ENCODE data around the gene TECPR1.

TECPR1 gene, protein sequence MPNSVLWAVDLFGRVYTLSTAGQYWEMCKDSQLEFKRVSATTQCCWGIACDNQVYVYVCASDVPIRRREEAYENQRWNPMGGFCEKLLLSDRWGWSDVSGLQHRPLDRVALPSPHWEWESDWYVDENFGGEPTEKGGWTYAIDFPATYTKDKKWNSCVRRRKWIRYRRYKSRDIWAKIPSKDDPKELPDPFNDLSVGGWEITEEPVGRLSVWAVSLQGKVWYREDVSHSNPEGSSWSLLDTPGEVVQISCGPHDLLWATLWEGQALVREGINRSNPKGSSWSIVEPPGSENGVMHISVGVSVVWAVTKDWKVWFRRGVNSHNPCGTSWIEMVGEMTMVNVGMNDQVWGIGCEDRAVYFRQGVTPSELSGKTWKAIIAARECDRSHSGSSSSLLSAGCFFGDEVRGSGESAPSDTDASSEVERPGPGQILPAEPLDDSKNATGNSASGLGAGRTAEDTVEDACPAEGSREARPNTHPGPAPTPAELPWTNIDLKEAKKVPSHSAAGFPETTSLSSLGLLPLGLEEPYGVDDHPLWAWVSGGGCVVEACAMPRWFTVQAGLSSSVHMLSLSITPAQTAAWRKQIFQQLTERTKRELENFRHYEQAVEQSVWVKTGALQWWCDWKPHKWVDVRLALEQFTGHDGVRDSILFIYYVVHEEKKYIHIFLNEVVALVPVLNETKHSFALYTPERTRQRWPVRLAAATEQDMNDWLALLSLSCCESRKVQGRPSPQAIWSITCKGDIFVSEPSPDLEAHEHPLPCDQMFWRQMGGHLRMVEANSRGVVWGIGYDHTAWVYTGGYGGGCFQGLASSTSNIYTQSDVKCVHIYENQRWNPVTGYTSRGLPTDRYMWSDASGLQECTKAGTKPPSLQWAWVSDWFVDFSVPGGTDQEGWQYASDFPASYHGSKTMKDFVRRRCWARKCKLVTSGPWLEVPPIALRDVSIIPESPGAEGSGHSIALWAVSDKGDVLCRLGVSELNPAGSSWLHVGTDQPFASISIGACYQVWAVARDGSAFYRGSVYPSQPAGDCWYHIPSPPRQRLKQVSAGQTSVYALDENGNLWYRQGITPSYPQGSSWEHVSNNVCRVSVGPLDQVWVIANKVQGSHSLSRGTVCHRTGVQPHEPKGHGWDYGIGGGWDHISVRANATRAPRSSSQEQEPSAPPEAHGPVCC

DNA sequence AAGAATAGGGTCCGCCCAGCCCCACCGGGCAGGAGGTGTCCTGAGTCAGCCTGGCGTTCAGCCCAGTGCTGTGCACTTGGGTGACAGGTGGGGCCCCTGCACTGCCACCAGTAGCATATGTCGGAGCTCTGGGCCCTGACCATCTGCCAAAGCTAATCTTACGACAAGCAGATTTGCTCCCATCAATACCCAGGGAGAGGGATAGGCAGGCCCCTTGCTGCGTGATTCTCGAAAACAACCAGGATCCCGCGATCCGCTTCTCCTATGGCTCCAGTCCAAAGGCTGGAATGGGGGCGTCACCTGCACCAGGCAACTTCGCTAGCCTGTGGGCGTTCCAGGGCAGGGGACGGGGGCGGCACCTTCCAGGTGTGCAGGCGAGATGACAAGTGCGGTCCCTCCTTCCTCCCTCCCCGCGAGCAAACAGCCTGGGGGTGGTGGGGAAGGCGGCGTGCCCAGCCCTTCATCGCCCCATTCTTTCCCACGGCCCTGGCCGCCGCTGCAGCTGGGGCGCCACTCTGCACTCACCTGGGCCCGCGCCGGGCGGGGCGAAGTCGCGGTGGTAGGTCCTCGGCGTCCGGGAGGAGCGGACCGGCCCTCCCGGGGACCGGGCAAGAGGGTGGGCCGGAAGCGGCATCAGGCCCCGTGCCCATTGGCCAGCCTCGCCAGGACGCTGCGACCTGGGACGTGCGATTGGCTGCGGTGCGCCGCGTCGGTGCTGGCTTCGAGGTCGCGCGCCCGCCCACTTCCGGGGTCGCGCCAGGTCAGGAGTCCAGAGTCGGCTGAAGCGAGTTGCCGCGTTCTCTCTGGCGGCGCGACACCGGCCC lies at the start of gene TECPR1:
TECPR1 (minus strand) TSS at position 632 of the 824 bp plus-strand sequence. CDS start 6,086 bp downstream, outside the sequence.
- peak; percentile 89 for DNase-seq

DNA sequence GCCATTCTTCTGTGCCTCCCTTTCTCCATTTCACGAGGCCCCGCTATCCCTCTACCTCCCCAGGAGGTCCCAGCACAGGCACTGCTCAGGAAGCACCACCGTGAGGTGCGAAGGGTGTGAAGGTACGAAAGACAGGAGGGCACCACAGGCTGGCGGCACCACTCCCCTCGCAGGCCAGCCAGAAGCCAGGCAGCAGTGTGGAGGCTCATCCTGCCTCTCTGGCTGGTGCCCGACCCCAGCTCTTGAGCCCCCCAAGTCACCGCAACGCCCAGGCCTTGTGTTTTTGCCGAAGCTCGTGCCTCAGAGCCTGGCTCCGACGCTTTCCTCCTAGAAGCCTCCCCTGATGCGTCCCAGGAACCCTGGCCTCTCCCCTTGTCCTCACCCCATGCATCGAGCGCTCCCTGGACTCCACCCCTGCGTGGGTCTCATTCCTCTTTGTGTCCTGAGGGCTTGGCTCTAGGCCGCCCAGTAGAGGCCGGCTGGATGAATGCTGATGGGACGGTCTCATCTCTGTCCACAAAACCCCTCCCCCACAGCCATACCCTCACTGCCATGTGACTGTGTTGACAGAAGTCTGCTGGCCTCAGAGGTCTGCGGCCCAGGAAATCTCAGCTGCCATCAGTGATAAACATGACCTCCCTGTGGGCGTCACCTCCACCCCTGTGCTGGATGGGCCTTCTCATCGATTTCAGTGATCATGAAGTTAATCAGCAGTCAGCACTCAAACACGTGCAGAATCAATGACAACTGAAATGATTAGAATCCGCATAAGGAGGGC lies 48.8 kb upstream of the TECPR1 start:
- no peak for DNase-seq

DNA sequence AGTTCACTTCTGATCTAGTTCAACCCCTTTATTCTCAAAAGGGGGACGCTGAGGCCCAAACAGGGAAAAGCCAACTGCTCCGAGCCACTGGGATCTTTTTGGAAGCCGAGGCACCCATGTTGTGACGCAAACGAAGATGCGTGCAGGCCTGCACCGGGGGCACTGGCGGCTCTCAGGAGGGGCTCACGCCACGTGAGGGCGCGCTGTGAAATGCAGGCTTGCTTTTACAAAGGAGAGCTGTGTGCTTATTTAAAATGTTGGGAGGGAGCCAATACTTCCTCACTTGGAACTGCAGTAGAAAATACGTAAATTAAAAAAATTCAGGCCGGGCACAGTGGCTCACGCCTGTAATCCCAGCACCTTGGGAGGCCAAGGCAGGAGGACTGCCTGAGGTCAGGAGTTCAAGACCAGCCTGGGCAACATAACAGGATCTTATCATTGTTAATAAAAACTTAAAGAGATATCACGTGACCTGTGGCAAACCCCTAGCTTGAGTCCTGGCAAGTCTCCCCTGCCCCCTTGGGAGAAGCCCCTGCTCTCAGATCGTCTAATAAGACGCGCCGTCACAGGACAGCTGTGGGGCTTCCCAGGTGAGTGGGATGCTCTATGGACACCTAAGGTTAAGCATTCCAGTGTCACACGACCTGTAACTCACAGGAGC lies 45.7 kb upstream of the TECPR1 start:
- no peak for DNase-seq

DNA sequence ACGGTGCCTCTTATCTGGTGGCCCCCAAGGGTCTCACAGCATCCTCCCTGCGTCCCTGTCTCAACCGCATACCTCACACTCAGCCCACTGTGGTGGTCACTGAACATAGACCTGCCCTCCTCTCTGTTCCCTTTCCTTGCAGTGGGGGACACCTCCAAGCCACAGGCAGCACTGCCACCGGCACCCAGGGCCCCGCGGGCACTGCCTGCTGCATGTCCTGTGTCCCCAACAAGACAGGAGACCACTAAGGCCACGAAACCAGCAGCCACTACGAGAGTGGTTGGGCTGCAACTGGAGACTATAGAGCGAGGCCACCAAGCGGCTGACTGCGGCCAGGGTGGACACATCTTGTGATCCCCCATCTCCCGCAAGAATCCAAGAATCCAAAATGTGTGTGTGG lies 44.8 kb upstream of the TECPR1 start:
- DNase-seq = no peak

DNA sequence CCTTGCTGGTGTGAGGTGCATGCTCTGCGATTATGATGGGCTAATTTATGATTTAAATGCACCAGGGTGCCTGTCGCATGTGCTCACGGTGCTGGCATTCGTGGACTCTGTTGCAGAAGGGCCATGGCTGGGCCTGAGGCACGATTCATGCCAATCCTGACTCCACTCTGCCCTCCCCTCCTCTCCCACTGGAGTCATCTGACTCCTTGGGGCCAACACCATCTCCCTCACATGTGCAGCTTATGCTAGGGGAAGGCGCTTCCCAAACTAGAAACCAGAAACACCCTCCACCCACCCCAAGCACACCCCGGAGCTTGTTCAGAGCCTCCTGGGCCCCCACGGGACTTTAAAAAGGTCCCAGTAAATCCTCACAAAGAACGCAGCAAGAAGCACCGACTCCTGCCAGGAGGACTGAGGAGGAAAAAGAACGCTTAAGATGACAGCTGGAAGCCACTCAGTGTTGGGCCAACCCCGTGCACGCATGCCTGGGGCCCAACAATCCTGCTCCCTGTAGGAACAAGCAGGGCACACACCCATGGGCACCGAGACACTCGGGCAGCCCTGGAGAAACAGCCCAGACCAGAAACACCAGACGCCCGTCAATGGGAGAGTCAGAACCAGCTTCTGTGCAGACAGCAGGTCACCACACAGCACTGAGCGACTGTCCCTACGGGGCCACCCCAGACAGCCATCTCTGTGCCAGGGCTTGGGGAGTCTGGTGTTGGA lies 43.6 kb upstream of the TECPR1 start:
- no peak for DNase-seq

DNA sequence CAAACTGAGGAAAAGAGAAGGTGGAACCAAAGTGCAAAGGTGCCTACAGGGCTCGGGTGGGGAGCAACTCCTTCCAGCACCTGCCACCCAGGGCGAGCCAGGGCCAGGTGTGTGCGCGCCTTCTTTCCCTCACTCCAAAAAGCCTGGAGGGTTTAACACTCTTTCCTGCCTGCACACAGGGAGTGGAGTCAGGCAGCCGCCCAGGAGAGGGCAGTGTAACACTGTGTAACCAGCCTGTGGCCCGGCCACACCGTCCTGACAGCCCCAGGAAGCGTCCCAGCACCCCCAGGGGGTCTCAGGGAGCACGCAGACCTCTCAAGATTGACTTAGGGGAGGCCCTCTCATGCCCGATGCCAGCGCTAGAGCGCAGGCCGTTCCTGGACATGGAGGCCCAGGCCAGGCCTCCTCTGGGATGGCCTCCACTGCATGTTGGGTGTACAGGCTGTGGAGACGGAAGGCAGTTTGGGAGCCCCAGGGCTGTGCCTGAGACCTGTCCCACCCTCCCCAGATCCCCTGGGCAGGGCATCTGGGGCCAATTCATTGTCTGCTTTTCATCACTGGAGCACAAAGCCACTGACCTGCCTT lies 42.9 kb upstream of the TECPR1 start:
- no peak for DNase-seq

DNA sequence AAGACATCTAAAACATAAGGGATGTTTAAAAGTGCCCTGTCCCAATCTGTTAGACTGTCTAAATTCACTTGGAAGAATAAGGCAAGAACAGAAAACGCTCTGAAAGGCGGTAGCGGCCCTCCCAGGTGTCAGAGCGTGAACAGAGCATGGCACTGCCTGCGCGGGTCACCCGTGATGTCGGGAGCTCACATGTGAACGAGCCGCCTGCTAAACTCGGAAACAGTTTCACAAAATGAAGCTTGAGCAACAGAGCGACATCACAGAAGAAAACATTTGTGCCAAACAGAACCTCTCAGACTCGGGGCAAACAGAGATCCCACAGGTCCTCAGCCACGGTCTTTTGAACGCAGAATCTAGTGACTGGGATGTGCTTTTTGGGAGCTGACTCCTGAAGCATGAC lies 42.3 kb upstream of the TECPR1 start:
- DNase-seq = no peak

DNA sequence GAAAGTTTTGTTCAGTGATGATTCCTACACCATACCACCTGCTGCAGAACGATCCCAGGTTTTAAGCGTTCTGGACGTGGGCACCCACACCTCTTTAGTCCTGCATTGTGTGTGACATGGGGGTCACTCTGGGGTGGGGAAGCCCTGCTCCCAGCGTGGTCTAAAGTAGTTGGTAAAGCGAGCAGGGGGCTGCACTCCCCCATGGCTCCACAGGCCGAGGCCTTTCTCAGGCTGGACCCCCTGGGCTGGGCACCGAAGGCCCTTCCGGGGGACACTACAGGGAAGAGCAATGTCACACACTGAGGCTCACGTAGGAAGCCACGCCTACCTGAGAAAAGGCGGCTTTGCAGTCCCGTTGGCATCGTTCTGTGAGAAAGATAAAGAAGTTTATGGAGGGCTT lies 41.7 kb upstream of the TECPR1 start:
- DNase-seq = no peak

DNA sequence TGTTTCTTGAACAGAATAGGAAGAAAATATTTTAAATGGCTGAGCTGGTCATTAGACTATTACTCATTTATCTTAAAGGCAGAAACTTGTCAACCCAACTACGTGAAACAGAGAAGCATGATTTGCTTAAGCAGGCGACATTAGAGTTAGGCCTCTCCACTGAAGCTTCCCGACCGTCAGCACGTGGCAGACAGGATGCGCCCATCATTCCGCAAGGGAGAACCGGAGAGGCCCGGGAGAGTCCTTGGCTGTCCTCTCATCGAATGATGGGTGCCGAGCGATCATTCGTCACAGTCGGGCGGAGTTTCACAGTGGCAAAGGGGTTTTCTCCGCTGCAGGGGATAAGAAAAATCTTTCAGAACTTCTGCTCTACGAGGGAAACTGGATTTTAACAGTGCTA lies 41.2 kb upstream of the TECPR1 start:
- DNase-seq = no peak

DNA sequence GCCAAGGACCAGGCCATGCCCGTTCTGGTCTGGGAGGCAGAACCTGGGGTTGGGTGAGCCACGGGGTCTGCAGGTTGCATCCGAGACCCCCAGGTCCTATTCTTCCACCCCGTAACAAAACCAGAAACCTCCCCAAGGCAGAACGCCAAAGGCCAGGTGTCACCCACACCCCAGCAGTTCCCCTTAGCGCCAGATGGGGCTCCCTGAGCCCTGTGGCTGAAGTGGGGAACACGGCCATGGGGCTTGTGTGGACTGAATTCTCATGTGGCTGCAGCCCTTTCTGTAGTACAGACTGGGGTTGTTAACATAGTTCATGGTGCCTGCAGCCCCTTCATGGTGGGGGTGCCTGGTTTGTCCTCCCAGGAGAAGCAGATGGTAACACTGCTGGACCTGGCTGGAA lies 39.7 kb upstream of the TECPR1 start:
- no peak for DNase-seq

DNA sequence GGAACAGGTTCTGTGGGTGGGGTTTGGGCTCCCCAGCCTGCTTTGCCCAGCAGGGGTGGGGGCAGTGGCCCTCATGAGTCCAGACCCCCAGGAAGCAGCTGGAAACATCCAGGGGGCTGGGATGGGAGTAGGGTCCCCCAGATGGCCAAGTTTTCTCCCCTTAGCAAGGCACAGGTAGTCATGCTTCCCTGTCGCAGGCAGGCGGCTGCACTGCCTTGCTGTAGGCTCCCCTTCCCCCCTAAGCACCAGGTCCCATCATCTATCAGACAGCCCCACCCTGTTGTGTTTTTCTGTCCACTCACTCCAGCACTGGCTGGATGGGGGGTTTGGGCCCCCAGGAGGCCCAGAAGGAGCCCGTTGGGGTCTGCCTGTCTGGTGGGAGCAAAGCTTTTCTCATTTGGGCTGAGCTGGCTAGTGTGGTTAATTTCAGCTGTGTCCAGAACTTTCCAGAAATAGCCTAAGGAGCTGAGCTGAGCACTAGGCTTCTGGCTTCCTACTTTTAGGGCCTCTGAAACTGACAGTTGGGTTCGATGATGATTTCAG lies 37.4 kb upstream of the TECPR1 start:
- DNase-seq = no peak

DNA sequence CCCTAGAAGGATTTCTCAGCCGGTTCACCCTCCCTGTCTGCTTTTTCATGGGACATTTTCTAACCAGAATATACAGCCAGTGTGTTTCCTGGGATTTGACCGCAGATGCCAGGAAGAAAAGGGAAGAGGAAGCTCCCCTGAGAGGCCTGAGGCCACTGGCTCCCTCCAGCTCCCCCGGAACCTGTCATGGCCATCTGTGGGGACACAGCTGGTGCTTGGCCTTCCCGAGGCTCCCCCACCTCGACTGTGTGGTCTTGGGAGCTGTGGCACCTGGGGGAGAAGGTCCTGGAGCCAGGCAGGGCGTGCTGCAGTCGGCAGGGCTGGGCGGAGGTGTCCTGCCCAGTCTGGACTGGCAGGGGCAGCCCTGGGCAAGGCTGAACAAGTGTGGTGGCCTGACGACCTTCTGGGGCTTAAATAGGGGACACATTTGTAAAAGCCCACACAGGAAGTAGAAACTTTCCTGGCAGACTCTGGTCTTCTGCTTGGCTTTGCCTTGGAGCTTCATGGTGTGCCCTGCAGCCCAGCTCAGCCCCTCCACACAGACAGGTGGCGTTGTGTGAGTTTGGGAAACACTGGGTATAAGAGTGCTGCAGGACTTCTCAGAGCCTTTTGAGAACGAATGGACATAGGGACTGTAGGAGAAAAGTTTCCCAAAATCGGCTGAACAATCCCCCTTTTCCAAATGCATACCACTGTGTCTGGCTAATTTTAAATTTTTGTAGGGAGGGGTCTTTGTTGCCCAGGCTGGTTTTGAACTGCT lies 36.2 kb upstream of the TECPR1 start:
- DNase-seq = no peak

DNA sequence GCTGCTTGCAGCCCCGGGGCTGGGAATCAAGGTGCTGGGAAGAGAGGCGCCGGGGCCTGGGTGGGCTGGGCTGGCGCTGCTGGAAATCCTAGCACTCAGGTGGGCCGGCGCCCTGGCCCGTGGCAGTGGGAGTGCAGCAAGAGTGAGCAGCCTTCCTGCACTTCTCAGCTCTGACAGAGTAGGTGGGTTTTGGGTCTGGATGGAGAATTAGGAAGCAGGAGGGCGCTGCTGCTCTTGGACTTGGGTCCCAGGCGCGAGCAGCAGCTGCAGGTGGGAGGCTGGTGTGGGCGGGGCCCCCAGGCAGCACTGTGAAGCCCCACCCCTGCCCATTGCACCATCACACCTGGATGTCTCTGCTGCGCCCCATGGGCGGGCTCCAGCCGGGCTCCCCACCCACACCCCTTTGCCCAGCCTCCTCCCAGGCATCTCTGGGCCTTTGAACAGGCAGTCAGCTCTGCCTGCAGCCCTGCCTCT lies 35.5 kb upstream of the TECPR1 start:
- DNase-seq = no peak

DNA sequence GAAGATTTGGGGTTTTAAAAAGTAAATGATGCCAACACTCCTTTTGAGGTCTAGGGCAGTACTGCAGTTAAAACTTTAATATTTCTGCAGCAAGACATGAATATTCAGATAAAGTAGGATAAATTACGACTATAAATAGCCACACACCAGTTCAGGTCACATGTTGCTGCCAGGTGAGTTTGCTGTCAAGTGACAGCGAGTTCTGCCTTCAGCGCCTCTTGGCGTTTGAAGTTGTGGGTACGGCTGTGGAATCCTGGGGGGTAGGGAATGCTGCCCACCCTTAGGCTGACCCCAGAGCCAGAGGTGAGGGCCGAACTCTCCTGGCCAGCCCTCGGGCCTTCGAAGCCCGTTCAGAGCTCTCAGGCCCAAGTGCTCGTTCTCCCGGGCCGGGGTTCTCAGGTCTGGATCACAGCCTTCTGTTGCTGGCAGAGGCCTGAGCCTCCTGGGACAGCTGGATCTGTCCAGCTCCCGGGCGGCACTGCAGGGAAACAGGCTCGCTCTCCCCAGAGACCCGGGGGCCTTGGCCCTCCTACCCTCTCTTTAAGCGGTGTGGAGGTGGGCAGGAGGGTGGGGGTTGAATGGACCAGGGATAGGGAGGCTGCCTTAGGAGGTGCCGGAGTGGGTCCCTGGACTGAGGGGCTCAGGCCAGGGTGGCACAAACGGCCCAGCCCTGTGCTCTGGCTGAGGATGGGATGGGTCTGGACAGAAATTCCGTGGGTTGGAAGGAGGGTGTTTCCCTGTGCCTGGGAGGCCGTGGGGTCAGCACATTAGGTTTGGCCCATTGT lies 34.9 kb upstream of the TECPR1 start:
- DNase-seq = no peak

DNA sequence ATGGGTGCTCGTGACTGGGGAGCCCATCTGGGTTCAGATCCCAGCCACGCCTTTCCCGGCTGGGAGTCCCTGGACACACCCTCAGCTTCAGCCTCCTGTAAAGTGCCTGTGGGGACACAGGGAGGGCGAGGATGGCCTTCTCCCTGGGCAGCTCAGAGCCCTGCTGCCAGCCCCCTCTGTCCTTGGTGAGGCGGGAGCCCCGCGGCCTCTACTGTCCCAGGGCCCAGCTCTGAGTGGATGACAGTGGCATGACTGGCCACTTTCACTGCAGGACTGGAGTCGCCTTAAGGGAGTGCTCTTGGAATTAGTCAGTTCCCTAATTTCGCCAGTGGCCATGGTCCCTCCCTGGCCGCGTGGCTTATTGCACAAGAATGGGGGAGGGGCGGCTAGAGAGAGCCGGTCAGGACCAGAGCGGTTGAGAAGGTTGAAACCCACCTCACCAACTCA lies 34.1 kb upstream of the TECPR1 start:
- DNase-seq = no peak

DNA sequence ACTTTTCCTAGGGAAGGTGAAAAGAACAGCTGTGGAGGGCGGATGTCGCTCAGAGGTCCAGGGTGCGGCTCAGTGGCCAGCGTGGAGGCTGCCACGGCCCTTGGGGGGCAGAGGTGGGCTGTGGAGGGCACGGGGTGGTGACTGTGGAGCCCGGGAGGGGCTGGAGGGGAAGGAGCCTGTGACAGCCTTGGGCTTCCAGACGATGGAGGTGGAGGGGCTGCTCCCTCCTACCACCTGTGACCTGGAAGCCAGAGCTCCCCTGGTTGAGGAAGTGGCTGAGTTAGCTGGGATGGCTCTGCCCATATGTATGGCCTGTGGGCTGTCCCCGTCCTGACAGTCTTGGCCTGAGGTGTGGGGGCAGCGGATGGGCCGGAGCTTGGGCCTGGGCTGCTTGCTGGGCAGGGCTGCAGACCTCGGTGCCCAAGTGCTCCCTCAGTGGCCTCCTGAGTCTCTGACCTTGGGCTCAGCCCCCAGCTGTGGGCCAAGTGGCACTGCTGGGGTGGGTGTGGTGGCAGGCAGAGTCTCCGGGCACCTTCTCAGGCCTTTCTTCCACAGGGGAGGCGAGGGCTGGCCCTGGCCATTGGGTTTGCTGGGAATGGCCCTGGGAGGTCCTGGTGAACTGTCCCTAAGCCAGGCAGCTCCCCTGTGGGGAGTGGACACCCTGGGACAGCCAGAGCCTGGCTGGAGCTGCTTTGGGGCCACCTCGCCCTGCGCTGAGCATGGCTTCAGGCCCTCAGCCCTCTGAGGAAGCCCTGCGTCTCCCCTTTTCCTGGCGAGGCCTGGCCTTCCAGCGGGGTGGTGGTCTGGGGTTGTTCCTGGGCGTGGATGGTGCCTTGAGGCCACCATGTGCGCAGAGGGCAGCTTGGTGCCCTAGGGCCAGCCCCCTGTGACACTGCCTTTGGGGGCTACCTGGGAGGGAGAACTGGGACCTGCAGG lies 33.4 kb upstream of the TECPR1 start:
- DNase-seq = no peak
